IMR-90 (cell line): ENCODE data around the gene SLC6A11.

Experiments used
- MXI1 ChIP-seq: IDR thresholded peaks from 2 replicates; pipeline ENCODE4 v1.6.1; 2012; ENCODE audit warnings: low read depth, mild to moderate bottlenecking, low read length, moderate library complexity, borderline replicate concordance
- POLR2A ChIP-seq: IDR thresholded peaks from 2 replicates; pipeline ENCODE4 v1.6.1; 2012; ENCODE audit warnings: mild to moderate bottlenecking, low read depth, low read length
- TF ChIP-seq, protein P1 (sequence below): conservative IDR thresholded peaks from 2 replicates; pipeline ENCODE4 v1.5.1; 2012; ENCODE audit warnings: mild to moderate bottlenecking, low read depth, low read length, improper control_type of control experiment

DNA sequence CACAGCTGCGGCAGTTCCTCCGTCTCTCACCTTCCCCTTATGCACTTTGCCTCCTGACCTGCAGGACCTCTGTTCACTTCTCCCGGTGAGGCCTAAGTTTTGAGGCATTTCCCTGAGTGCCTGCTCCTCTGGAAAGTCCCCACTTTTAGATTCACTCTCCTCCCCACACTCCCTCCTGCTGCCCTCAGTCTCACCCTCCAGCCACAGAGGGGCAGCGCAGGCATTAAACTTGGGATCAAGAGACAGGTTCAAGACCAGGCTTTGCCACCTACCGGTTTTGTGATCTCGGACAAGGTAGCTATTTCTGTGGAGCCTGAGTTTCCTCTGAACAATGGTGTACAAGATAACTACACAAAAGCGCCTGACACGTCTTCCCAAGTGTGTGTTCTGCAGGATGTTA is 19.4 kb downstream of the SLC6A11 start:
- TF ChIP-seq, protein P1, sequence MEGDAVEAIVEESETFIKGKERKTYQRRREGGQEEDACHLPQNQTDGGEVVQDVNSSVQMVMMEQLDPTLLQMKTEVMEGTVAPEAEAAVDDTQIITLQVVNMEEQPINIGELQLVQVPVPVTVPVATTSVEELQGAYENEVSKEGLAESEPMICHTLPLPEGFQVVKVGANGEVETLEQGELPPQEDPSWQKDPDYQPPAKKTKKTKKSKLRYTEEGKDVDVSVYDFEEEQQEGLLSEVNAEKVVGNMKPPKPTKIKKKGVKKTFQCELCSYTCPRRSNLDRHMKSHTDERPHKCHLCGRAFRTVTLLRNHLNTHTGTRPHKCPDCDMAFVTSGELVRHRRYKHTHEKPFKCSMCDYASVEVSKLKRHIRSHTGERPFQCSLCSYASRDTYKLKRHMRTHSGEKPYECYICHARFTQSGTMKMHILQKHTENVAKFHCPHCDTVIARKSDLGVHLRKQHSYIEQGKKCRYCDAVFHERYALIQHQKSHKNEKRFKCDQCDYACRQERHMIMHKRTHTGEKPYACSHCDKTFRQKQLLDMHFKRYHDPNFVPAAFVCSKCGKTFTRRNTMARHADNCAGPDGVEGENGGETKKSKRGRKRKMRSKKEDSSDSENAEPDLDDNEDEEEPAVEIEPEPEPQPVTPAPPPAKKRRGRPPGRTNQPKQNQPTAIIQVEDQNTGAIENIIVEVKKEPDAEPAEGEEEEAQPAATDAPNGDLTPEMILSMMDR: no peak
- TF ChIP-seq POLR2A (no peak), MXI1 (no peak)
